ENCODE results near the gene PEX6. TPM values are rescaled to one million over a fixed set of nuclear protein-coding genes. Genes with fewer than 3 reads are reported as not detected.

PEX6 gene
- 10 to 100 TPM; 11.1 to 24.3 (median 19.8) TPM for total RNA-seq
- polyA plus RNA-seq = 10 to 100 TPM; 12.7 to 25.5 (median 16.8) TPM
- long read RNA-seq, donor 1, partial matches to known transcripts = 0 of 2 reads
- long read RNA-seq, donor 1, other reads (novel, unspliced or antisense) = 0 of 2 reads
- long read RNA-seq, donor 2, partial matches to known transcripts = 13 of 14 reads
- long read RNA-seq, donor 2, other reads (novel, unspliced or antisense) = 0 of 14 reads

- peak; percentile 99 for DNase-seq
- peak within 1 kb of the TSS; percentile 69 to 98 (median 93) for H3K4me3 ChIP-seq
- TF ChIP-seq POLR2AphosphoS5 (IDR thresholded peaks at IDR 0.05) = peak; percentile 90 to 93 (median 91)
- peak in 1 of 3 donors; percentile 13 for TF ChIP-seq POLR2A (IDR thresholded peaks at IDR 0.05)
- TF ChIP-seq CTCF (IDR thresholded peaks at IDR 0.05 in 8 of 11, conservative IDR thresholded peaks at IDR 0.05 in 3 of 11) = no peak
- 0 to 1% (median 0%) methylated on average over 37 to 59 of the region's 59 CpGs for WGBS, 5 donors
- H3K4me1 ChIP-seq = peaks cover 26 to 73% (median 52%) of the 10 kb centered on the region in 6 donors
- peaks cover 0 to 14% (median 0%) of the 10 kb centered on the region in 6 donors for H3K36me3 ChIP-seq
- no peaks in the 10 kb centered on the region for H3K9me3 ChIP-seq
- intact Hi-C loops (cut with DNase I; ENCODE audit: low total_unique reads) = no loop called here
- H3K27me3 ChIP-seq (replicated peaks in 1 of 7) = no peaks in the 10 kb centered on the region
- H3K27ac ChIP-seq = peak within 1 kb of the TSS; percentile 79 to 96 (median 92)
Observed at GRCh38 chr6:42978839-42979522, at the start of gene PEX6. PEX6 (minus strand) TSS chr6:42979181; CDS start chr6:42979150, 31 bp downstream.

GRCh38 chr6:43026365-43026764, 47.4 kb upstream of the PEX6 start:
- Histone ChIP-seq H3K27ac (no peak overlapping the region), H3K9me3 (no peaks in the 10 kb centered on the region), H3K36me3 (peaks cover 0 to 85% (median 65%) of the 10 kb centered on the region in 6 donors), H3K4me1 (peaks cover 9 to 32% (median 22%) of the 10 kb centered on the region in 6 donors), H3K27me3 (replicated peaks in 1 of 7) (no peaks in the 10 kb centered on the region), H3K4me3 (no peak overlapping the region)
- DNase-seq = no peak
- TF ChIP-seq CTCF (IDR thresholded peaks at IDR 0.05 in 8 of 11, conservative IDR thresholded peaks at IDR 0.05 in 3 of 11) (no peak), POLR2A (IDR thresholded peaks at IDR 0.05) (no peak), POLR2AphosphoS5 (IDR thresholded peaks at IDR 0.05) (no peak)
- 90 to 97% (median 95%) methylated on average over 5 of the region's 5 CpGs for WGBS, 5 donors
- intact Hi-C loops (cut with DNase I; ENCODE audit: low total_unique reads) = no loop called here

- intact Hi-C loops (cut with DNase I; ENCODE audit: low total_unique reads) = no loop called here
- Histone ChIP-seq H3K36me3 (peaks cover 0 to 80% (median 51%) of the 10 kb centered on the region in 6 donors), H3K4me3 (no peak overlapping the region), H3K27ac (no peak overlapping the region), H3K9me3 (no peaks in the 10 kb centered on the region), H3K27me3 (replicated peaks in 1 of 7) (no peaks in the 10 kb centered on the region), H3K4me1 (peaks cover 15 to 44% (median 31%) of the 10 kb centered on the region in 6 donors)
- 81 to 97% (median 88%) methylated on average over 2 of the region's 2 CpGs for WGBS, 5 donors
- DNase-seq = no peak
- TF ChIP-seq POLR2A (IDR thresholded peaks at IDR 0.05) (no peak), CTCF (IDR thresholded peaks at IDR 0.05 in 8 of 11, conservative IDR thresholded peaks at IDR 0.05 in 3 of 11) (no peak), POLR2AphosphoS5 (IDR thresholded peaks at IDR 0.05) (no peak)
Observed at GRCh38 chr6:43024436-43024835, 45.5 kb upstream of the PEX6 start.
